ENCODE measurements around the gene JUN. TPM values are rescaled to one million over a fixed set of nuclear protein-coding genes. Genes with fewer than 3 reads are reported as not detected.

Gene JUN
- total and polyA plus RNA-seq, 2 of the 13 experiments (the other 11 are each of a cell fraction or from before 2014, with no cell fraction given): 18.2 to 22.3 TPM

DNA sequence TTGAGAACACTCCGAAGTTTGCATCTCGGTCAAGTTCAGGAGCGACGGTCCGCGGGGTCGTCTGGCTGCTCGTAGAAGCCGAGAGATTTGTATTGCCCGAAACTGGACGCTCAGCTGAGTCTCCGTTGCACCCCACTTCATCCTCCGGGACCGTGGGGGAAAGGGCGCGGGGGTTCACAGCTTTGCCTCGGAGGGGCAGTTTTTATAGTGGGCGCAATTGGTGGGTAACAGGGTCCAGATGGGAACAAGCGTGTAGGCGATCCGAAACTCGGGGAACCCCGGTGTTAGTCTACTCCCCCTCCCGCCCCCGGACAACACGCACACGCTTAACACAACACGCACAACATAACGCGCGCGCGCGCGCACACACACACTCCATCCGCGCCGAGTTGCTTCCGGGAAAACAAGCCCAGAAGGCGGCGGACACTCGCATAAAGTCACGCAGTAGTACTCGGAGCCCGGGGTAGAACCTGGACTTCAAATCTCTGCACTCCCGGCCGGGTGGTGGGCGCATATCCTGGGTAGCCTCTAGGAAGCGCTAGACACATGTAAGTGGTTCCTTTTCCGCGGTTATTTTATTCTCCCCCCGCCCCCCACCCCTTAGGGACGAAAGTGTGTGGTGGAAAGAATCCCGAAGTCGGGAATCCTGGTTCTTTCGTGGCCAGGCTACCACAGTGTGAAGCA, 1.1 kb upstream of the JUN start (continued):
- TF ChIP-seq NR2F6 (IDR thresholded peaks at IDR 0.05): no peak
- no peak for TF ChIP-seq NR2F6 (CRISPR knock-in tag; IDR thresholded peaks at IDR 0.05)
- no peak for TF ChIP-seq XBP1 (CRISPR knock-in tag; IDR thresholded peaks at IDR 0.05)
- TF ChIP-seq YEATS4 (CRISPR knock-in tag; IDR thresholded peaks at IDR 0.05; ENCODE audit: borderline replicate concordance): peak; percentile 0; the same call in 1 of the 2 replicates
- TF ChIP-seq KDM5B (CRISPR knock-in tag; IDR thresholded peaks at IDR 0.05; ENCODE audit: borderline replicate concordance): no peak
- no peak for TF ChIP-seq ZNF264 (CRISPR knock-in tag; IDR thresholded peaks at IDR 0.05)
- TF ChIP-seq GFI1 (CRISPR knock-in tag; IDR thresholded peaks at IDR 0.05; ENCODE audit: borderline replicate concordance): peak; percentile 83
- TF ChIP-seq PHF5A (CRISPR knock-in tag; IDR thresholded peaks at IDR 0.05; ENCODE audit: low read depth, unreplicated experiment): no peak
- TF ChIP-seq ATM (IDR thresholded peaks at IDR 0.05; ENCODE audit: borderline replicate concordance): no peak
- TF ChIP-seq MEIS2 (CRISPR knock-in tag; IDR thresholded peaks at IDR 0.05): 0 out of 2 replicates have a peak, but pooled peaks have one; percentile 1
- TF ChIP-seq THAP11 (CRISPR knock-in tag; IDR thresholded peaks at IDR 0.05): no peak
- no peak for TF ChIP-seq ZBTB20 (CRISPR knock-in tag; IDR thresholded peaks at IDR 0.05; ENCODE audit: borderline replicate concordance, low read depth)
- TF ChIP-seq FOXA1 (IDR thresholded peaks at IDR 0.05): no peak
- TF ChIP-seq FOXA1 (CRISPR knock-in tag; IDR thresholded peaks at IDR 0.05): no peak
- TF ChIP-seq TBX3 (IDR thresholded peaks at IDR 0.05; ENCODE audit: borderline replicate concordance): no peak
- TF ChIP-seq, protein P1, sequence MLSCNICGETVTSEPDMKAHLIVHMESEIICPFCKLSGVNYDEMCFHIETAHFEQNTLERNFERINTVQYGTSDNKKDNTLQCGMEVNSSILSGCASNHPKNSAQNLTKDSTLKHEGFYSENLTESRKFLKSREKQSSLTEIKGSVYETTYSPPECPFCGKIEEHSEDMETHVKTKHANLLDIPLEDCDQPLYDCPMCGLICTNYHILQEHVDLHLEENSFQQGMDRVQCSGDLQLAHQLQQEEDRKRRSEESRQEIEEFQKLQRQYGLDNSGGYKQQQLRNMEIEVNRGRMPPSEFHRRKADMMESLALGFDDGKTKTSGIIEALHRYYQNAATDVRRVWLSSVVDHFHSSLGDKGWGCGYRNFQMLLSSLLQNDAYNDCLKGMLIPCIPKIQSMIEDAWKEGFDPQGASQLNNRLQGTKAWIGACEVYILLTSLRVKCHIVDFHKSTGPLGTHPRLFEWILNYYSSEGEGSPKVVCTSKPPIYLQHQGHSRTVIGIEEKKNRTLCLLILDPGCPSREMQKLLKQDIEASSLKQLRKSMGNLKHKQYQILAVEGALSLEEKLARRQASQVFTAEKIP (CRISPR knock-in tag; IDR thresholded peaks at IDR 0.05; ENCODE audit: borderline replicate concordance): 0 out of 2 replicates have a peak, but pooled peaks have one; percentile 5
- no peak for TF ChIP-seq ISX (CRISPR knock-in tag; conservative IDR thresholded peaks at IDR 0.05)
- TF ChIP-seq MYNN (CRISPR knock-in tag; IDR thresholded peaks at IDR 0.05; ENCODE audit: low read depth): no peak
- TF ChIP-seq BHLHE40 (IDR thresholded peaks at IDR 0.05; ENCODE audit: low read length): no peak
- no peak for TF ChIP-seq ZNF260 (CRISPR knock-in tag; IDR thresholded peaks at IDR 0.05; ENCODE audit: borderline replicate concordance, low read depth)
- peak; percentile 24 for TF ChIP-seq TBX2 (CRISPR knock-in tag; IDR thresholded peaks at IDR 0.05; ENCODE audit: borderline replicate concordance)
- TF ChIP-seq PAWR (CRISPR knock-in tag; IDR thresholded peaks at IDR 0.05; ENCODE audit: borderline replicate concordance): 0 out of 2 replicates have a peak, but pooled peaks have one; percentile 58
- TF ChIP-seq HHEX (CRISPR knock-in tag; IDR thresholded peaks at IDR 0.05): no peak
- TF ChIP-seq GABPA (IDR thresholded peaks at IDR 0.05; ENCODE audit: low read depth, low read length): no peak
- no peak; the same call in 1 of the 2 replicates for TF ChIP-seq GABPA (CRISPR knock-in tag; IDR thresholded peaks at IDR 0.05; ENCODE audit: low read depth)
- 0 out of 2 replicates have a peak, but pooled peaks have one; percentile 9 for TF ChIP-seq MTA1 (CRISPR knock-in tag; IDR thresholded peaks at IDR 0.05; ENCODE audit: borderline replicate concordance)
- TF ChIP-seq EEA1 (CRISPR knock-in tag; IDR thresholded peaks at IDR 0.05; ENCODE audit: borderline replicate concordance): no peak

Data from HepG2 (cell line).